Measurements from ENCODE around the gene FUBP3.

The FUBP3 gene

DNA sequence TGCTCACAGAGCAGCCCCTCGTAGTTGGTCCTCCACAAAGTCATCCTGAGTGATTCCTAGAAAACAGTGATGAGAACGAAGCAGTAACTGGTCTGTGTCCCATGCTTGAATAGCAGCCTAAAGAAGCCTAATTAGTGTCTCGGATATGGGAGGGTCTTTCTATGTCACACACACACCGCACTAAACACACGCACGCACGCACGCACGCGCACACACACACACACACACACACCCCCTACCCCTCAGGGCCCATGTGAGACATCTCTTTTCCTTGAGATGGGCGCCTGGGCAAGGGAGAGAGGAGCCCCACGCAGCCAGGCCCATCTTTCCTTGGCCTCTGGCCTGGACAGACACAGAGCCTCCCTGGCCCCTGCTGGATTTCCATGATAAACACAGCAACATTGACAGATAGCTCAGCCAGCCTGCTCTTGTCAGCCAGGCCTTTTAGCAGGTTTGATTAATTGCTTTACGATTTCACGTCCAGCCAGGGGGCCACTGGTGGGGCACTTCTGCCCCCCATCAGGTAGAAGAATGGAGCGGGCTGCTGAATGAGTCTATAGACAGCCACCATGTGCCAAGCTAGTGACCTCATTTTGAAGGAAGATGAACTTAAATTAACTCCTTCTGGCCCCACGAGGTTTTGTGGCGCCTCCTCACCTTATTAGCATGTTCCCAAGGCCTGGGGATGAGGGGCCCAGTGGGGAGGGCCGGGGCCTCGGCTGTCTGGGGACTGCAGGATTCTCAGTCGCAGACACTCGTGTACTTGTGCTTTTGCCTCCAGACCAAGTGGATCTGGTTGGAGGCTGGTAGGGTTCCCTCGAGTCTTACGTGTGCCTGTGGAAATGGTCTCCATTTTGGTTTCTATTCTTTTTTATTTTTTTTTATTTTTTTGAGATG lies 48.8 kb downstream of the FUBP3 start:
- H3K36me3 ChIP-seq = peaks cover 98% of the 10 kb centered on the region
- H3K9me3 ChIP-seq = no peaks in the 10 kb centered on the region
- H3K4me3 ChIP-seq (ENCODE audit: low read depth in 1 of 2, low read length in 1 of 2) = no peak overlapping the region
- TF ChIP-seq, protein P1, sequence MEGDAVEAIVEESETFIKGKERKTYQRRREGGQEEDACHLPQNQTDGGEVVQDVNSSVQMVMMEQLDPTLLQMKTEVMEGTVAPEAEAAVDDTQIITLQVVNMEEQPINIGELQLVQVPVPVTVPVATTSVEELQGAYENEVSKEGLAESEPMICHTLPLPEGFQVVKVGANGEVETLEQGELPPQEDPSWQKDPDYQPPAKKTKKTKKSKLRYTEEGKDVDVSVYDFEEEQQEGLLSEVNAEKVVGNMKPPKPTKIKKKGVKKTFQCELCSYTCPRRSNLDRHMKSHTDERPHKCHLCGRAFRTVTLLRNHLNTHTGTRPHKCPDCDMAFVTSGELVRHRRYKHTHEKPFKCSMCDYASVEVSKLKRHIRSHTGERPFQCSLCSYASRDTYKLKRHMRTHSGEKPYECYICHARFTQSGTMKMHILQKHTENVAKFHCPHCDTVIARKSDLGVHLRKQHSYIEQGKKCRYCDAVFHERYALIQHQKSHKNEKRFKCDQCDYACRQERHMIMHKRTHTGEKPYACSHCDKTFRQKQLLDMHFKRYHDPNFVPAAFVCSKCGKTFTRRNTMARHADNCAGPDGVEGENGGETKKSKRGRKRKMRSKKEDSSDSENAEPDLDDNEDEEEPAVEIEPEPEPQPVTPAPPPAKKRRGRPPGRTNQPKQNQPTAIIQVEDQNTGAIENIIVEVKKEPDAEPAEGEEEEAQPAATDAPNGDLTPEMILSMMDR (IDR thresholded peaks at IDR 0.05) = no peak
- H3K4me1 ChIP-seq (ENCODE audit: control insufficient read depth in 1 of 2, insufficient read depth in 1 of 2, low read depth in 1 of 2, low read length in 1 of 2) = no peaks in the 10 kb centered on the region
- H3K27ac ChIP-seq = no peak overlapping the region
- H3K27me3 ChIP-seq = no peaks in the 10 kb centered on the region

DNA sequence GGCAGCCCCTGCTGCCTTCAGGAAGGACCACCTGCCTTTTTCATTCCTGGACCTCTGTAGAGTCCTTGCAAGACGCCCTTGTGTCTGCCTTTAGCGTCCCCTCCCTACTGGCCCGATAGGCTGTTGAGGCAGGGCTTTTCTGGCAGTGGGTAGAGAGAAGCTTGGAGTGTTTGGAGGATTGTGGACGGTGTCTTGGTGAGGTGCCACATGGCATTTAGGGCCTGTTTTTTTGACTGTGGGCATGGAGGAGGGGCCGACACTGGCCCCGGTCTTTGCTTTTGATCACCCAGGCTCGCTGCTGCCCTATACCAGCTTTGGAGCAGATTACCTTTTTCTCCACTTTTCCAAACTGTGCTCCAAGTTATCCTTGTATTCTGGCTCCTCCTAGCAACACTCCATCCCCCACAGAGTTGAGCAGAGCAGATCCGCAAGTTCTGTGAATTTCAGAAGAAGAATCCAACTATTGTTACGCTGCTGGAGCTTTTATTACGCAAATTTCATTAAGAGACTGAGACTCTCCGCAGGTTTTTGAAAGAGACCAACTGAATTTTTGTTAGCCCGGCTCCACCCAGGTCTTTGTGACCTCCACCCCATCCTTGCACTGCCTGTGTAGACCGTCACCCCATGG lies 50.2 kb downstream of the FUBP3 start:
- no peaks in the 10 kb centered on the region for H3K9me3 ChIP-seq
- peaks cover 98% of the 10 kb centered on the region for H3K36me3 ChIP-seq
- no peaks in the 10 kb centered on the region for H3K27me3 ChIP-seq
- H3K4me1 ChIP-seq (ENCODE audit: control insufficient read depth in 1 of 2, insufficient read depth in 1 of 2, low read depth in 1 of 2, low read length in 1 of 2) = no peaks in the 10 kb centered on the region
- H3K27ac ChIP-seq = no peak overlapping the region
- no peak overlapping the region for H3K4me3 ChIP-seq (ENCODE audit: low read depth in 1 of 2, low read length in 1 of 2)
- TF ChIP-seq, protein P1 (IDR thresholded peaks at IDR 0.05) = no peak

DNA sequence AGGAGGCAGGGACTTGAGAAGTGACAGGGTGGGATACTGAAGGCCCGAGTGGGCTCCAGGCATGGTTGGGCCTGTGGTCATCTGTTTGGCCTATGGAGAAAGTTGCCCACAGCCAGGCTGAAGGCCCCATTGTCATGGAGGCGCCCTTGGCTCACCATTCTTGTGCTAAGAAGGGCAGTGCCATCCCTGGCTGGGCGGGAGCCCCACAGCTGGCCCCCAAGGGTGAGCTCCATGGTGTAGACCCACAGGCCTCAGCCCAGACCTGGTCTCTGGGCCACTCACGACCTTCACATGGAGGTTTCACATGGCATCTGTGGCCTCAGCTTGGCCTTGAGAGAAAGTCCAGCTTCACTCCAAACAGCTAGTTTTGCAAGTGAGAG lies 50.7 kb downstream of the FUBP3 start:
- TF ChIP-seq, protein P1 (IDR thresholded peaks at IDR 0.05) = no peak
- H3K4me3 ChIP-seq (ENCODE audit: low read depth in 1 of 2, low read length in 1 of 2) = no peak overlapping the region
- no peaks in the 10 kb centered on the region for H3K4me1 ChIP-seq (ENCODE audit: control insufficient read depth in 1 of 2, insufficient read depth in 1 of 2, low read depth in 1 of 2, low read length in 1 of 2)
- H3K27ac ChIP-seq = no peak overlapping the region
- no peaks in the 10 kb centered on the region for H3K27me3 ChIP-seq
- H3K9me3 ChIP-seq = no peaks in the 10 kb centered on the region
- peaks cover 98% of the 10 kb centered on the region for H3K36me3 ChIP-seq

DNA sequence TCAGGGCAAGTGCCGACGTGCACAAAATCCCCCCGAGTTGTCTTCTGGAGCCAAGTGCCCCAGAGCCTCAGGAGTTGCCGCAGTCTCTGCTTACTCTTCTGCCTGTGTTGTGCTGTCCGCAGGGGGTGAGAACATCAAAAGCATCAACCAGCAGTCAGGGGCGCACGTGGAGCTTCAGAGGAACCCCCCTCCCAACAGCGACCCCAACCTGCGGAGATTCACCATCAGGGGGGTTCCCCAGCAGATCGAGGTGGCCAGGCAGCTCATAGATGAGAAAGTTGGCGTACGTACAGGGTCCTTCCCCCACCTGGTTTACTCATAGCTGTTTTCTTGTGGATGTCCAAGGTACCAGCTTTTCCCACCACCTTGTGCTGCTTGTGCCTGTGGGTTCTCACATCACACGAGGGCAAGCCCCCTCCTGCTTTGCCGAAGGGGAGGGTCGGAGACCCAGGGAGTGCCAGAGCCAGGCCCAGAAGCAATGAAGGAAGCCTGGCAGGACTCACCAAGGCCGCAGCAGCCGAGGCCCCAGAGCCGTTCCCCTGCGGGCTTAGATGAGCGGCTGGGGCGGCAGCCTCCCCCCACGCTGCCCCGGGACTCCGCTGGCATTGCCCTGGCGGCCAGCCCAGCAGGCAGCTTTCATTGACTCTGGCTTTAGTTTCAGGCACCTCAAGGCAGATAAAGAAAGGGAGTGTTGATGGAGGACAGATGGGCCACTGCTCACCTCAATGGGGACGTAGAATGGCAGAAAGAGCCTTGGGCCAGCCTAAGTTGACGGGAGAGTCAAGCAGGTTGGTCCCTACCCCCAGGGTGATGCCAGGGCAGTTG lies 51.3 kb downstream of the FUBP3 start:
- Histone ChIP-seq H3K36me3 (peaks cover 98% of the 10 kb centered on the region), H3K27me3 (no peaks in the 10 kb centered on the region), H3K9me3 (no peaks in the 10 kb centered on the region), H3K4me3 (ENCODE audit: low read depth in 1 of 2, low read length in 1 of 2) (no peak overlapping the region), H3K4me1 (ENCODE audit: control insufficient read depth in 1 of 2, insufficient read depth in 1 of 2, low read depth in 1 of 2, low read length in 1 of 2) (no peaks in the 10 kb centered on the region), H3K27ac (no peak overlapping the region)
- TF ChIP-seq, protein P1 (IDR thresholded peaks at IDR 0.05) = no peak

DNA sequence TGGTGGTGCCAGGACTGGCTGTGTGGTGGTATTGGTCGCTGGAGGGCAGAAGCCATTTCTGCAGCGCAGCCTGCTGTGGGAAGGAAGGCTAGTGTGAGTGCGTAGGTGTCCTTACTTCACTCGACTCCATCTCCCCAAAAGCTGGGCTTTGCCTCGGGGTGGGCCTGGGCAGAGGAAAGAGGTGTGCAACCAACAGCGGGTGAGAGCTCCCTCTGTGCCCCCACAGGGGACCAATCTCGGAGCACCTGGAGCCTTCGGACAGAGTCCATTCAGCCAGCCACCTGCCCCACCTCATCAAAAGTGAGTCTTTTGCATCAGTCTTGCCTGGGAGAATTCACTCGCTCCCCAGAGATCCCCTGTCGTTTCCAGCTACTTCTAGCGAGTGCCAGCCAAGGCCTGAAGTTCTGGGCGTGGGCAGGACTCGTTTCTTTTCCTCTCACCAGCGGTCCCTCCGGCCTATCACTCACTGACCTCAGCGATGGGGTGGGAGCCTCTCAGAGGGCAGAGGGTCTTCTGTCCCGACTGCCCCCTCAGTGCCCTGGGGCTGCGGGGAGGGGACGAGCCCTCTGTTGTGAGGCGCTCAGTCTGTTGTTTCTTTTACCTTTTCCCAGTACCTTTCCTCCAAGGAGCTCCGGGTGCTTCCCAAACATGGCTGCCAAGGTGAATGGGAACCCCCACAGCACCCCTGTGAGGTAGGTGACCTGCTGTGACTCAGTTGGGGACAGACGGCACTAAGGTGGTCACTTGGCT lies 52.1 kb downstream of the FUBP3 start:
- Histone ChIP-seq H3K27ac (no peak overlapping the region), H3K36me3 (peaks cover 98% of the 10 kb centered on the region), H3K4me3 (ENCODE audit: low read depth in 1 of 2, low read length in 1 of 2) (no peak overlapping the region), H3K9me3 (no peaks in the 10 kb centered on the region), H3K27me3 (no peaks in the 10 kb centered on the region), H3K4me1 (ENCODE audit: control insufficient read depth in 1 of 2, insufficient read depth in 1 of 2, low read depth in 1 of 2, low read length in 1 of 2) (no peaks in the 10 kb centered on the region)
- TF ChIP-seq, protein P1 (IDR thresholded peaks at IDR 0.05) = no peak

Measured in neutrophil (primary cell).